AG10803 (cell line): ENCODE measurements around the gene RASGEF1C.

ENCODE experiments used
- DNase-seq: peaks from one replicate; pipeline ENCODE4 v3.0.0; 2010; ENCODE audit warnings: low read depth
- H3K4me3 ChIP-seq: 2 replicates; pipeline ENCODE4 v1.5.1; 2011; ENCODE audit warnings: mild to moderate bottlenecking, low read length, control low read depth
- CTCF ChIP-seq: conservative IDR thresholded peaks from 2 replicates; pipeline ENCODE4 v1.5.1; 2011; ENCODE audit warnings: mild to moderate bottlenecking, low read length, control low read depth, inconsistent platforms

RASGEF1C gene

GRCh38 chr5:180135967-180136629 lies 72.9 kb downstream of the RASGEF1C start:
- DNase-seq: no peak
- TF ChIP-seq CTCF: no peak
- H3K4me3 ChIP-seq: no peak overlapping the region

- DNase-seq: peak; percentile 19
- TF ChIP-seq CTCF: no peak
Measured at GRCh38 chr5:180135128-180135955, 73.7 kb downstream of the RASGEF1C start.

GRCh38 chr5:180133971-180134508 lies 75.0 kb downstream of the RASGEF1C start:
- DNase-seq: no peak
- no peak overlapping the region for H3K4me3 ChIP-seq
- no peak for TF ChIP-seq CTCF

More at GRCh38 chr5:180135128-180135955, 73.7 kb downstream of the RASGEF1C start:
- H3K4me3 ChIP-seq: no peak overlapping the region

- no peak for DNase-seq
Measured at GRCh38 chr5:180133551-180133950, 75.5 kb downstream of the RASGEF1C start.

GRCh38 chr5:180133060-180133459 lies 76.0 kb downstream of the RASGEF1C start:
- TF ChIP-seq CTCF: no peak
- DNase-seq: no peak

More at GRCh38 chr5:180133551-180133950, 75.5 kb downstream of the RASGEF1C start:
- no peak for TF ChIP-seq CTCF
- no peak overlapping the region for H3K4me3 ChIP-seq

GRCh38 chr5:180130876-180131740 lies 77.9 kb downstream of the RASGEF1C start:
- H3K4me3 ChIP-seq: no peak overlapping the region
- DNase-seq: no peak
- no peak for TF ChIP-seq CTCF

More at GRCh38 chr5:180133060-180133459, 76.0 kb downstream of the RASGEF1C start:
- no peak overlapping the region for H3K4me3 ChIP-seq
